A549 (cell line): ENCODE data around the gene ATP7B.
"Not testable (repeated sequence)": the region's sequence is repeated elsewhere in the genome, so short reads cannot be mapped to it uniquely, and the experiment has no call there.

ENCODE experiments used
- CBX8 ChIP-seq: fragments of 200-600 bp; sonication (generic); IDR thresholded peaks from 2 replicates; pipeline ENCODE4 v1.6.1; 2016
- EP300 ChIP-seq, 2 experiments: fragments of >200 bp; sonication (Bioruptor Twin); formaldehyde crosslinking; IDR thresholded peaks; 2 replicates in 1 of 2; 3 replicates in 1 of 2; pipeline ENCODE4 v1.6.1; 2016 to 2017
- FOSL2 ChIP-seq, 2 experiments: fragments of 450-650 bp in 1 of 2; fragments of >200 bp in 1 of 2; sonication (Bioruptor Twin) in 1 of 2; formaldehyde crosslinking; IDR thresholded peaks; 2 replicates each; pipeline versions ENCODE4 v1.5.0 to v1.6.1; 2016 to 2020; ENCODE audit warnings: mild to moderate bottlenecking in 1 of 2, moderate library complexity in 1 of 2
- JUNB ChIP-seq: fragments of >200 bp; sonication (Bioruptor Twin); formaldehyde crosslinking; IDR thresholded peaks from 2 replicates; pipeline ENCODE4 v1.6.1; 2016
- MAX ChIP-seq: IDR thresholded peaks from 2 replicates; pipeline ENCODE4 v1.6.1; 2012
- NFE2L2 ChIP-seq: fragments of 150-350 bp; conservative IDR thresholded peaks from 2 replicates; pipeline ENCODE4 v1.6.1; 2014; ENCODE audit warnings: low read length
- NR3C1 ChIP-seq: fragments of >200 bp; sonication (Bioruptor Twin); formaldehyde crosslinking; IDR thresholded peaks from 3 replicates; pipeline ENCODE4 v1.6.1; 2017
- POLR2A ChIP-seq: IDR thresholded peaks from 2 replicates; pipeline ENCODE4 v1.6.1; 2012; ENCODE audit warnings: mild to moderate bottlenecking, low read length
- REST ChIP-seq: fragments of 200-600 bp; sonication (generic); IDR thresholded peaks from 2 replicates; pipeline ENCODE4 v1.6.1; 2016; ENCODE audit warnings: antibody characterized with exemption, mild to moderate bottlenecking, moderate library complexity
- TF ChIP-seq, protein P1 (sequence below): fragments of >200 bp; sonication (Bioruptor Twin); formaldehyde crosslinking; IDR thresholded peaks from 3 replicates; pipeline ENCODE4 v1.5.1; 2016
- TF ChIP-seq, protein P2 (sequence below): fragments of >200 bp; sonication (Bioruptor Twin); formaldehyde crosslinking; IDR thresholded peaks from 3 replicates; pipeline ENCODE4 v1.6.1; 2016

DNA sequence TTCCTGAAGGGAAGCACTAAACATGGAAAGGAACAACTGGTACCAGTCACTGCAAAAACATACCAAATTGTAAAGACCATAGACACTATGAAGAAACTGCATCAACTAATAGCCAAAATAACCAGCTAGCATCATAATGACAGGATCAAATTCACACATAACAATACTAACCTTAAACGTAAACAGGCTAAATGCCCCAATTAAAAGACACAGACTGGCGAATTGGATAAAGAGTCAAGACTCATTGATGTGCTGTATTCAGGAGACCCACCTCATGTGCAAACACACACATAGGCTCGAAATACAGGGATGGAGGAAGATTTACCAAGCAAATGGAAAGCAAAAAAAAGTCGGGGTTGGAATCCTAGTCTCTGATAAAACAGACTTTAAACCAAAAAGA is 26.3 kb downstream of the ATP7B start:
- not testable (repeated sequence) for TF ChIP-seq FOSL2 (IDR thresholded peaks at IDR 0.05); FOSL2 (CRISPR knock-in tag; IDR thresholded peaks at IDR 0.05); POLR2A; CBX8; EP300 (IDR thresholded peaks at IDR 0.05); NR3C1; REST; NFE2L2; MAX; JUNB
- TF ChIP-seq, protein P1, sequence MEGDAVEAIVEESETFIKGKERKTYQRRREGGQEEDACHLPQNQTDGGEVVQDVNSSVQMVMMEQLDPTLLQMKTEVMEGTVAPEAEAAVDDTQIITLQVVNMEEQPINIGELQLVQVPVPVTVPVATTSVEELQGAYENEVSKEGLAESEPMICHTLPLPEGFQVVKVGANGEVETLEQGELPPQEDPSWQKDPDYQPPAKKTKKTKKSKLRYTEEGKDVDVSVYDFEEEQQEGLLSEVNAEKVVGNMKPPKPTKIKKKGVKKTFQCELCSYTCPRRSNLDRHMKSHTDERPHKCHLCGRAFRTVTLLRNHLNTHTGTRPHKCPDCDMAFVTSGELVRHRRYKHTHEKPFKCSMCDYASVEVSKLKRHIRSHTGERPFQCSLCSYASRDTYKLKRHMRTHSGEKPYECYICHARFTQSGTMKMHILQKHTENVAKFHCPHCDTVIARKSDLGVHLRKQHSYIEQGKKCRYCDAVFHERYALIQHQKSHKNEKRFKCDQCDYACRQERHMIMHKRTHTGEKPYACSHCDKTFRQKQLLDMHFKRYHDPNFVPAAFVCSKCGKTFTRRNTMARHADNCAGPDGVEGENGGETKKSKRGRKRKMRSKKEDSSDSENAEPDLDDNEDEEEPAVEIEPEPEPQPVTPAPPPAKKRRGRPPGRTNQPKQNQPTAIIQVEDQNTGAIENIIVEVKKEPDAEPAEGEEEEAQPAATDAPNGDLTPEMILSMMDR, result not testable (repeated sequence)
- TF ChIP-seq, protein P2, sequence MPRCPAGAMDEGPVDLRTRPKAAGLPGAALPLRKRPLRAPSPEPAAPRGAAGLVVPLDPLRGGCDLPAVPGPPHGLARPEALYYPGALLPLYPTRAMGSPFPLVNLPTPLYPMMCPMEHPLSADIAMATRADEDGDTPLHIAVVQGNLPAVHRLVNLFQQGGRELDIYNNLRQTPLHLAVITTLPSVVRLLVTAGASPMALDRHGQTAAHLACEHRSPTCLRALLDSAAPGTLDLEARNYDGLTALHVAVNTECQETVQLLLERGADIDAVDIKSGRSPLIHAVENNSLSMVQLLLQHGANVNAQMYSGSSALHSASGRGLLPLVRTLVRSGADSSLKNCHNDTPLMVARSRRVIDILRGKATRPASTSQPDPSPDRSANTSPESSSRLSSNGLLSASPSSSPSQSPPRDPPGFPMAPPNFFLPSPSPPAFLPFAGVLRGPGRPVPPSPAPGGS, result not testable (repeated sequence)
